Osteoblast (primary cell): ENCODE measurements around the gene TMSB4Y. TPM values are rescaled to one million over a fixed set of nuclear protein-coding genes. Genes with fewer than 3 reads are reported as not detected.

Experiments
- DNase-seq: peaks from one replicate; pipeline ENCODE4 v3.0.0; 2011; ENCODE audit warnings: low spot score, mixed read lengths; ENCODE audit not compliant: insufficient read length; ENCODE audit errors: missing footprints
- H2AFZ ChIP-seq: 2 replicates; pipeline ENCODE4 v1.6.0; 2011; ENCODE audit warnings: mild to moderate bottlenecking, low read length
- H3K27ac ChIP-seq: 2 replicates; pipeline ENCODE4 v1.5.1; 2011; ENCODE audit warnings: mild to moderate bottlenecking, low read depth, low read length, moderate library complexity
- H3K27me3 ChIP-seq: 2 replicates; pipeline ENCODE4 v1.6.0; 2012; ENCODE audit warnings: mild to moderate bottlenecking, control low read depth, inconsistent platforms, low read length, moderate library complexity; ENCODE audit not compliant: insufficient read depth
- H3K36me3 ChIP-seq: 2 replicates; pipeline ENCODE4 v1.5.1; 2011; ENCODE audit warnings: mild to moderate bottlenecking, low read length, control low read depth, moderate library complexity; ENCODE audit not compliant: insufficient read depth
- H3K4me1 ChIP-seq: 2 replicates; pipeline ENCODE4 v1.5.1; 2011; ENCODE audit warnings: mild to moderate bottlenecking, low read length, control low read depth, moderate library complexity; ENCODE audit not compliant: insufficient read depth
- H3K4me2 ChIP-seq: 2 replicates; pipeline ENCODE4 v1.6.0; 2011; ENCODE audit warnings: mild to moderate bottlenecking, low read length; ENCODE audit not compliant: insufficient read depth
- H3K4me3 ChIP-seq: fragments of 200-600 bp; sonication (generic); 3 replicates; pipeline ENCODE4 v1.5.1; 2012; ENCODE audit warnings: mild to moderate bottlenecking, low read length, inconsistent platforms; ENCODE audit not compliant: insufficient read depth
- H3K79me2 ChIP-seq: 2 replicates; pipeline ENCODE4 v1.6.0; 2012; ENCODE audit warnings: mild to moderate bottlenecking, low read length, control low read depth, inconsistent platforms; ENCODE audit not compliant: insufficient read depth
- H3K9me3 ChIP-seq: 2 replicates; pipeline ENCODE4 v1.5.1; 2011; ENCODE audit warnings: low read depth, low read length, control low read depth
- H4K20me1 ChIP-seq: 2 replicates; pipeline ENCODE4 v1.6.0; 2012; ENCODE audit warnings: mild to moderate bottlenecking, low read length, control low read depth; ENCODE audit not compliant: insufficient read depth
- CTCF ChIP-seq: IDR thresholded peaks from 2 replicates; pipeline ENCODE4 v1.5.1; 2011; ENCODE audit warnings: mild to moderate bottlenecking, low read depth, low read length, moderate library complexity; ENCODE audit errors: extremely low read depth
- total RNA-seq: library from RNA; depleted of rRNA; stranded (reverse); fragments of >200 nt; gene quantifications from 2 replicates; pipeline ENCODE4 v1.2.3, GENCODE V29; 2012

TMSB4Y gene
- total RNA-seq: 1.1 TPM in 1 of 2 replicates, not detected in the other

- no peak for DNase-seq
- no peaks in the 10 kb centered on the region for H3K79me2 ChIP-seq
- H4K20me1 ChIP-seq: no peaks in the 10 kb centered on the region
- no peaks in the 10 kb centered on the region for H3K36me3 ChIP-seq
- no peak within 1 kb of the TSS for H3K4me3 ChIP-seq
- no peaks in the 10 kb centered on the region for H3K27me3 ChIP-seq
- H3K9me3 ChIP-seq: no peaks in the 10 kb centered on the region
- H3K4me2 ChIP-seq: no peak within 1 kb of the TSS
- H3K4me1 ChIP-seq: no peaks in the 10 kb centered on the region
- TF ChIP-seq CTCF: no peak
- H2AFZ ChIP-seq: no peak within 1 kb of the TSS
- no peak within 1 kb of the TSS for H3K27ac ChIP-seq
Measured at GRCh38 chrY:13703568-13703968, at the start of gene TMSB4Y. TMSB4Y (plus strand) TSS chrY:13703899.

- Histone ChIP-seq H2AFZ (no peak overlapping the region), H3K4me3 (no peak overlapping the region), H3K27ac (no peak overlapping the region), H3K4me2 (no peak overlapping the region), H4K20me1 (no peaks in the 10 kb centered on the region), H3K79me2 (no peaks in the 10 kb centered on the region), H3K4me1 (no peaks in the 10 kb centered on the region), H3K36me3 (no peaks in the 10 kb centered on the region), H3K9me3 (no peaks in the 10 kb centered on the region), H3K27me3 (no peaks in the 10 kb centered on the region)
- TF ChIP-seq CTCF: no peak
- DNase-seq: no peak
Measured at GRCh38 chrY:13664162-13664561, 39.5 kb upstream of the TMSB4Y start.

GRCh38 chrY:13671122-13671521, 32.6 kb upstream of the TMSB4Y start:
- Histone ChIP-seq H3K4me3 (no peak overlapping the region), H3K27ac (no peak overlapping the region), H4K20me1 (no peaks in the 10 kb centered on the region)

GRCh38 chrY:13702276-13702675, 1.4 kb upstream of the TMSB4Y start:
- Histone ChIP-seq H3K9me3 (no peaks in the 10 kb centered on the region), H3K79me2 (no peaks in the 10 kb centered on the region), H3K4me2 (no peak overlapping the region), H3K4me3 (no peak overlapping the region), H3K4me1 (no peaks in the 10 kb centered on the region), H3K27ac (no peak overlapping the region), H2AFZ (no peak overlapping the region), H3K36me3 (no peaks in the 10 kb centered on the region), H4K20me1 (no peaks in the 10 kb centered on the region), H3K27me3 (no peaks in the 10 kb centered on the region)
- DNase-seq: no peak
- no peak for TF ChIP-seq CTCF

More at GRCh38 chrY:13671122-13671521, 32.6 kb upstream of the TMSB4Y start:
- Histone ChIP-seq H2AFZ (no peak overlapping the region), H3K36me3 (no peaks in the 10 kb centered on the region), H3K9me3 (no peaks in the 10 kb centered on the region), H3K4me1 (no peaks in the 10 kb centered on the region), H3K27me3 (no peaks in the 10 kb centered on the region), H3K4me2 (no peak overlapping the region), H3K79me2 (no peaks in the 10 kb centered on the region)
- no peak for TF ChIP-seq CTCF
- DNase-seq: no peak
